ES-I3 (cell line): ENCODE measurements around the gene SYT11.
"Not testable (repeated sequence)": the region's sequence is repeated elsewhere in the genome, so short reads cannot be mapped to it uniquely, and the experiment has no call there.

ENCODE experiments used
- H3K36me3 ChIP-seq: 2 replicates; pipeline ENCODE4 v1.6.1; 2013; ENCODE audit warnings: mild to moderate bottlenecking, low read length, control low read depth, moderate library complexity; ENCODE audit not compliant: insufficient read depth
- H3K4me1 ChIP-seq: 2 replicates; pipeline ENCODE4 v1.6.1; 2013; ENCODE audit warnings: mild to moderate bottlenecking, control low read depth, low read length; ENCODE audit not compliant: insufficient read depth
- H3K9ac ChIP-seq: 2 replicates; pipeline ENCODE4 v1.6.1; 2013; ENCODE audit warnings: low read depth, mild to moderate bottlenecking, low read length, moderate library complexity
- H3K9me3 ChIP-seq: 2 replicates; pipeline ENCODE4 v1.6.1; 2013; ENCODE audit warnings: mild to moderate bottlenecking, low read length, moderate library complexity; ENCODE audit not compliant: control insufficient read depth, insufficient read depth

SYT11 gene

GRCh38 chr1:155880251-155880650, 20.9 kb downstream of the SYT11 start:
- H3K4me1 ChIP-seq: no peaks in the 10 kb centered on the region

GRCh38 chr1:155880950-155881349, 21.6 kb downstream of the SYT11 start:
- Histone ChIP-seq H3K9me3 (no peaks in the 10 kb centered on the region), H3K36me3 (no peaks in the 10 kb centered on the region), H3K9ac (no peak overlapping the region), H3K4me1 (no peaks in the 10 kb centered on the region)

More at GRCh38 chr1:155880251-155880650, 20.9 kb downstream of the SYT11 start:
- Histone ChIP-seq H3K36me3 (no peaks in the 10 kb centered on the region), H3K9ac (no peak overlapping the region), H3K9me3 (no peaks in the 10 kb centered on the region)

- Histone ChIP-seq H3K9me3 (no peaks in the 10 kb centered on the region), H3K36me3 (no peaks in the 10 kb centered on the region), H3K9ac (no peak overlapping the region), H3K4me1 (no peaks in the 10 kb centered on the region)
These were observed 22.9 kb downstream of the SYT11 start for GRCh38 chr1:155882235-155882634.

- Histone ChIP-seq H3K36me3 (no peaks in the 10 kb centered on the region), H3K9ac (no peak overlapping the region), H3K9me3 (no peaks in the 10 kb centered on the region), H3K4me1 (no peaks in the 10 kb centered on the region)
These were observed 23.4 kb downstream of the SYT11 start for GRCh38 chr1:155882766-155883165.

GRCh38 chr1:155884031-155884960, 24.9 kb downstream of the SYT11 start:
- Histone ChIP-seq H3K9ac (no peak overlapping the region), H3K9me3 (no peaks in the 10 kb centered on the region), H3K4me1 (no peaks in the 10 kb centered on the region), H3K36me3 (no peaks in the 10 kb centered on the region)

GRCh38 chr1:155884982-155885381, 25.6 kb downstream of the SYT11 start:
- Histone ChIP-seq H3K9ac (no peak overlapping the region), H3K9me3 (no peaks in the 10 kb centered on the region), H3K4me1 (no peaks in the 10 kb centered on the region), H3K36me3 (no peaks in the 10 kb centered on the region)

GRCh38 chr1:155888481-155888880, 29.1 kb downstream of the SYT11 start:
- Histone ChIP-seq H3K36me3 (no peaks in the 10 kb centered on the region), H3K4me1 (peaks cover 2% of the 10 kb centered on the region; the same call in 1 of the 2 replicates), H3K9ac (no peak overlapping the region), H3K9me3 (no peaks in the 10 kb centered on the region)

- Histone ChIP-seq H3K4me1 (peaks cover 6% of the 10 kb centered on the region; the same call in 1 of the 2 replicates), H3K36me3 (no peaks in the 10 kb centered on the region), H3K9ac (no peak overlapping the region), H3K9me3 (no peaks in the 10 kb centered on the region)
These were observed 30.2 kb downstream of the SYT11 start for GRCh38 chr1:155889566-155889965.

- peaks cover 6% of the 10 kb centered on the region; the same call in 1 of the 2 replicates for H3K4me1 ChIP-seq
- no peaks in the 10 kb centered on the region for H3K36me3 ChIP-seq
- H3K9me3 ChIP-seq: no peaks in the 10 kb centered on the region
- H3K9ac ChIP-seq: no peak overlapping the region
These were observed 30.9 kb downstream of the SYT11 start for GRCh38 chr1:155890251-155890650.

GRCh38 chr1:155892796-155893195, 33.4 kb downstream of the SYT11 start:
- H3K4me1 ChIP-seq: peaks cover 6% of the 10 kb centered on the region; the same call in 1 of the 2 replicates
- H3K36me3 ChIP-seq: 0 out of 2 replicates have a peak, but pooled peaks cover 3% of the 10 kb centered on the region
- no peaks in the 10 kb centered on the region for H3K9me3 ChIP-seq
- H3K9ac ChIP-seq: no peak overlapping the region

GRCh38 chr1:155893389-155894142, 34.2 kb downstream of the SYT11 start:
- no peak overlapping the region for H3K9ac ChIP-seq

GRCh38 chr1:155895617-155896016, 36.2 kb downstream of the SYT11 start:
- H3K9ac ChIP-seq, H3K4me1 ChIP-seq, H3K9me3 ChIP-seq: not testable (repeated sequence)
- H3K36me3 ChIP-seq: peaks cover 11% of the 10 kb centered on the region

More at GRCh38 chr1:155893389-155894142, 34.2 kb downstream of the SYT11 start:
- H3K4me1 ChIP-seq: peaks cover 6% of the 10 kb centered on the region; the same call in 1 of the 2 replicates
- 0 out of 2 replicates have a peak, but pooled peaks cover 3% of the 10 kb centered on the region for H3K36me3 ChIP-seq
- H3K9me3 ChIP-seq: no peaks in the 10 kb centered on the region

- H3K9me3 ChIP-seq, H3K4me1 ChIP-seq, H3K9ac ChIP-seq: not testable (repeated sequence)
- peaks cover 11% of the 10 kb centered on the region for H3K36me3 ChIP-seq
These were observed 37.1 kb downstream of the SYT11 start for GRCh38 chr1:155896476-155896875.

GRCh38 chr1:155897746-155898145, 38.4 kb downstream of the SYT11 start:
- Histone ChIP-seq H3K36me3 (peaks cover 11% of the 10 kb centered on the region), H3K9me3 (no peaks in the 10 kb centered on the region), H3K9ac (no peak overlapping the region), H3K4me1 (peaks cover 6% of the 10 kb centered on the region; the same call in 1 of the 2 replicates)
